Suprapubic skin (tissue), 4 donors: ENCODE measurements around the gene ZSWIM8.

ENCODE experiments used
- POLR2A ChIP-seq, 2 donors: fragments of 450-650 bp; IDR thresholded peaks; one replicate each; pipeline ENCODE4 v1.6.1; 2017; ENCODE audit warnings: antibody characterized with exemption in 2 of 2, mild to moderate bottlenecking in 2 of 2, moderate library complexity in 2 of 2
- POLR2AphosphoS5 ChIP-seq, 3 donors: sonication (generic); formaldehyde crosslinking; IDR thresholded peaks; one replicate each; pipeline ENCODE4 v1.6.1; 2017; ENCODE audit warnings: antibody characterized with exemption in 3 of 3

- TF ChIP-seq POLR2A (IDR thresholded peaks at IDR 0.05) (no peak), POLR2AphosphoS5 (IDR thresholded peaks at IDR 0.05) (no peak)
Measured at GRCh38 chr10:73746721-73747120, 38.7 kb upstream of the ZSWIM8 start.
